ENCODE data around the gene TMEM94.

GRCh38 chr17:75530837-75531720 is 74.6 kb downstream of the TMEM94 start:
- no peak for TF ChIP-seq EZH2 (IDR thresholded peaks at IDR 0.05)
- TF ChIP-seq POLR2AphosphoS5 (IDR thresholded peaks at IDR 0.05; ENCODE audit: borderline replicate concordance, low read depth, low read length) = no peak
- TF ChIP-seq FOXP2 (optimal IDR thresholded peaks at IDR 0.05; ENCODE audit: control extremely low read depth, extremely low read length, insufficient read depth) = no peak
